Testis (tissue), 3 donors: Measurements from ENCODE around the gene SUPT3H. TPM values are rescaled to one million over a fixed set of nuclear protein-coding genes. Genes with fewer than 3 reads are reported as not detected.

Experiments used
- DNase-seq: peaks from one replicate; pipeline ENCODE4 v3.0.0-alpha.2; 2019
- H3K27ac ChIP-seq, 2 donors: fragments of 200-600 bp; sonication (generic); one replicate each; pipeline ENCODE4 v1.5.1; 2019
- H3K27me3 ChIP-seq: fragments of 200-600 bp; sonication (generic); one replicate; pipeline ENCODE4 v1.5.1; 2019
- H3K36me3 ChIP-seq: fragments of 200-600 bp; sonication (generic); one replicate; pipeline ENCODE4 v1.5.1; 2017; ENCODE audit warnings: low read depth; ENCODE audit errors: missing control alignments
- H3K4me1 ChIP-seq: fragments of 200-600 bp; sonication (generic); one replicate; pipeline ENCODE4 v1.5.1; 2019
- H3K4me3 ChIP-seq, 2 donors: fragments of 200-600 bp; sonication (generic); one replicate each; pipeline ENCODE4 v1.5.1; 2017 to 2019
- H3K9me3 ChIP-seq: fragments of 200-600 bp; sonication (generic); one replicate; pipeline ENCODE4 v1.5.1; 2017
- POLR2A ChIP-seq: fragments of 450-650 bp; IDR thresholded peaks from one replicate; pipeline ENCODE4 v1.6.1; 2017; ENCODE audit warnings: antibody characterized with exemption, mild to moderate bottlenecking, moderate library complexity
- WGBS, 2 donors: methylation state at CpG; one replicate each; pipeline ENCODE4 v1.1.5; 2018; 5-methylcytosine and 5-hydroxymethylcytosine counted together
- intact Hi-C: fragments of 100-400 bp; cut with DNase I; formaldehyde crosslinking; loops from one replicate; pipeline ENCODE4 v1.15.1; 2023; ENCODE audit warnings: low total_unique reads
- polyA plus RNA-seq: library from polyadenylated mRNA; stranded (reverse); fragments of 350-450 nt; fragmentation: Illumina TruSeq; extraction: RNeasy Lipid Tissue Mini Kit (QIAGEN cat#74804); gene quantifications from one replicate; pipeline ENCODE4 v1.2.3, GENCODE V29; 2014; ENCODE audit warnings: low read depth, low replicate concordance; ENCODE audit not compliant: insufficient read depth
- total RNA-seq, 2 donors: library from RNA; depleted of rRNA; stranded (reverse); fragments of >200 nt; gene quantifications; one replicate each; pipeline ENCODE4 v1.2.3, GENCODE V29; 2016
- TF ChIP-seq, protein P1 (sequence below), 3 experiments: fragments of 450-650 bp in 2 of 3; fragments of 200-600 bp in 1 of 3; sonication (generic) in 1 of 3; IDR thresholded peaks; one replicate each; pipeline ENCODE4 v1.5.1; 2016 to 2019; ENCODE audit warnings: antibody characterized with exemption in 3 of 3, mild to moderate bottlenecking in 2 of 3, moderate library complexity in 1 of 3

Gene SUPT3H
- total and polyA plus RNA-seq, 3 donors from 2014 or later = 29.4 to 35.9 (median 30.8) TPM

DNA sequence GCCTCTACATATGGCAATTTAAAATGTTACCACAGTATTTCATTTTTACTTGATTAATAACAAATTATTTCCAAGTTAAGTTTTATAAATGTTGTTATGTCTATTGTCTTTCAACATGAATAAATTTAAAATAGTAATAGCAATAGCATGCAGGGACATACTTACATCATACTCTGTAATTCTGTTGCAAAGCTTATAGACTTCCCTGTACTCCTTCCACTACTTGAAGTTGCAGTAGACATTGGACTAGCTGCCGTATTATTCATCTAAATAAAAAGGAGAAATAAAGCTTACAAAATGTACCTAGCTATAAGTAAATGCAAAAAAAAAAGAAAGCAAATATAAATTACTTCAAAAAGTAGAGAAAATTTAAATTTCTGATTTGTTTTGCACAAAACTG is 12.7 kb downstream of the SUPT3H start:
- Histone ChIP-seq H3K4me1 (no peaks in the 10 kb centered on the region), H3K4me3 (no peak overlapping the region), H3K27me3 (no peaks in the 10 kb centered on the region), H3K9me3 (no peaks in the 10 kb centered on the region), H3K27ac (no peak overlapping the region), H3K36me3 (no peaks in the 10 kb centered on the region)
- WGBS, 2 donors = 83 to 93% methylated on average over 1 of the region's 1 CpG
- intact Hi-C loops = no loop called here
- DNase-seq = no peak
- TF ChIP-seq, protein P1, sequence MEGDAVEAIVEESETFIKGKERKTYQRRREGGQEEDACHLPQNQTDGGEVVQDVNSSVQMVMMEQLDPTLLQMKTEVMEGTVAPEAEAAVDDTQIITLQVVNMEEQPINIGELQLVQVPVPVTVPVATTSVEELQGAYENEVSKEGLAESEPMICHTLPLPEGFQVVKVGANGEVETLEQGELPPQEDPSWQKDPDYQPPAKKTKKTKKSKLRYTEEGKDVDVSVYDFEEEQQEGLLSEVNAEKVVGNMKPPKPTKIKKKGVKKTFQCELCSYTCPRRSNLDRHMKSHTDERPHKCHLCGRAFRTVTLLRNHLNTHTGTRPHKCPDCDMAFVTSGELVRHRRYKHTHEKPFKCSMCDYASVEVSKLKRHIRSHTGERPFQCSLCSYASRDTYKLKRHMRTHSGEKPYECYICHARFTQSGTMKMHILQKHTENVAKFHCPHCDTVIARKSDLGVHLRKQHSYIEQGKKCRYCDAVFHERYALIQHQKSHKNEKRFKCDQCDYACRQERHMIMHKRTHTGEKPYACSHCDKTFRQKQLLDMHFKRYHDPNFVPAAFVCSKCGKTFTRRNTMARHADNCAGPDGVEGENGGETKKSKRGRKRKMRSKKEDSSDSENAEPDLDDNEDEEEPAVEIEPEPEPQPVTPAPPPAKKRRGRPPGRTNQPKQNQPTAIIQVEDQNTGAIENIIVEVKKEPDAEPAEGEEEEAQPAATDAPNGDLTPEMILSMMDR (IDR thresholded peaks at IDR 0.05) = no peak
- no peak for TF ChIP-seq POLR2A

GRCh38 chr6:45364466-45364865 is 13.3 kb downstream of the SUPT3H start:
- Histone ChIP-seq H3K9me3 (no peaks in the 10 kb centered on the region), H3K36me3 (no peaks in the 10 kb centered on the region), H3K4me1 (no peaks in the 10 kb centered on the region), H3K27me3 (no peaks in the 10 kb centered on the region), H3K27ac (no peak overlapping the region), H3K4me3 (no peak overlapping the region)
- no peak for TF ChIP-seq POLR2A
- TF ChIP-seq, protein P1 (IDR thresholded peaks at IDR 0.05) = no peak
- intact Hi-C loops = no loop called here
- no peak for DNase-seq

GRCh38 chr6:45353654-45354053 is 24.1 kb downstream of the SUPT3H start:
- Histone ChIP-seq H3K9me3 (no peaks in the 10 kb centered on the region), H3K36me3 (no peaks in the 10 kb centered on the region), H3K27ac (no peak overlapping the region), H3K27me3 (no peaks in the 10 kb centered on the region), H3K4me3 (no peak overlapping the region), H3K4me1 (no peaks in the 10 kb centered on the region)
- intact Hi-C loops = no loop called here
- TF ChIP-seq, protein P1 (IDR thresholded peaks at IDR 0.05) = no peak
- TF ChIP-seq POLR2A = no peak
- DNase-seq = no peak
- 92 to 97% methylated on average over 2 of the region's 2 CpGs for WGBS, 2 donors

- intact Hi-C loops = no loop called here
- H3K27me3 ChIP-seq = no peaks in the 10 kb centered on the region
- no peak overlapping the region for H3K4me3 ChIP-seq
- DNase-seq = no peak
- H3K4me1 ChIP-seq = no peaks in the 10 kb centered on the region
- TF ChIP-seq, protein P1 (IDR thresholded peaks at IDR 0.05) = no peak
- no peak for TF ChIP-seq POLR2A
- 82 to 85% methylated on average over 1 of the region's 1 CpG for WGBS, 2 donors
- H3K36me3 ChIP-seq = no peaks in the 10 kb centered on the region
- H3K9me3 ChIP-seq = no peaks in the 10 kb centered on the region
- no peak overlapping the region for H3K27ac ChIP-seq
Observed at GRCh38 chr6:45351667-45352066, 26.1 kb downstream of the SUPT3H start.

GRCh38 chr6:45351076-45351475 is 26.7 kb downstream of the SUPT3H start:
- H3K36me3 ChIP-seq = no peaks in the 10 kb centered on the region
- H3K9me3 ChIP-seq = no peaks in the 10 kb centered on the region
- no peak overlapping the region for H3K4me3 ChIP-seq
- no peak overlapping the region for H3K27ac ChIP-seq
- H3K4me1 ChIP-seq = no peaks in the 10 kb centered on the region
- intact Hi-C loops = no loop called here
- TF ChIP-seq POLR2A = no peak
- TF ChIP-seq, protein P1 (IDR thresholded peaks at IDR 0.05) = no peak
- WGBS, 2 donors = 91 to 99% methylated on average over 3 of the region's 3 CpGs
- no peaks in the 10 kb centered on the region for H3K27me3 ChIP-seq
- no peak for DNase-seq
